ENCODE data around the gene EEF1AKMT2.
"Not testable (repeated sequence)": the region's sequence is repeated elsewhere in the genome, so short reads cannot be mapped to it uniquely, and the experiment has no call there.

Gene EEF1AKMT2

GRCh38 chr10:124754227-124754626 is 37.5 kb downstream of the EEF1AKMT2 start:
- DNase-seq, result no peak

GRCh38 chr10:124748953-124749645 is 42.6 kb downstream of the EEF1AKMT2 start:
- no peak for DNase-seq

GRCh38 chr10:124748166-124748565 is 43.5 kb downstream of the EEF1AKMT2 start:
- no peak for DNase-seq

GRCh38 chr10:124747745-124748144 is 43.9 kb downstream of the EEF1AKMT2 start:
- DNase-seq, result no peak

- DNase-seq, result no peak
Observed at GRCh38 chr10:124746992-124747391, 44.7 kb downstream of the EEF1AKMT2 start.

- DNase-seq, result not testable (repeated sequence)
Observed at GRCh38 chr10:124746447-124746846, 45.2 kb downstream of the EEF1AKMT2 start.

- peak; percentile 19 for DNase-seq
Observed at GRCh38 chr10:124745673-124746072, 46.0 kb downstream of the EEF1AKMT2 start.

- DNase-seq, result no peak
Observed at GRCh38 chr10:124745252-124745651, 46.4 kb downstream of the EEF1AKMT2 start.

- peak; percentile 78 for DNase-seq
Observed at GRCh38 chr10:124744102-124745050, 47.3 kb downstream of the EEF1AKMT2 start, which contains the start of gene FAM53B. FAM53B (minus strand) TSS chr10:124744378; CDS start chr10:124706713, 37,665 bp downstream.

- DNase-seq, result peak; percentile 15
Observed at GRCh38 chr10:124743191-124744101, 48.2 kb downstream of the EEF1AKMT2 start.

GRCh38 chr10:124742413-124743190 is 49.1 kb downstream of the EEF1AKMT2 start:
- peak; percentile 0 for DNase-seq

- no peak for DNase-seq
Observed at GRCh38 chr10:124741922-124742412, 49.7 kb downstream of the EEF1AKMT2 start.

GRCh38 chr10:124741281-124741921 is 50.3 kb downstream of the EEF1AKMT2 start:
- DNase-seq, result peak; percentile 20

- no peak for DNase-seq
Observed at GRCh38 chr10:124740369-124741280, 51.1 kb downstream of the EEF1AKMT2 start.

GRCh38 chr10:124739986-124740368 is 51.7 kb downstream of the EEF1AKMT2 start:
- no peak for DNase-seq

- no peak for DNase-seq
Observed at GRCh38 chr10:124739119-124739921, 52.4 kb downstream of the EEF1AKMT2 start.

- no peak for DNase-seq
Observed at GRCh38 chr10:124738441-124738840, 53.2 kb downstream of the EEF1AKMT2 start.

- no peak for DNase-seq
Observed at GRCh38 chr10:124737708-124738107, 54.0 kb downstream of the EEF1AKMT2 start.

- no peak for DNase-seq
Observed at GRCh38 chr10:124737221-124737620, 54.5 kb downstream of the EEF1AKMT2 start.

Data from NCI-H345 (cell line).